WTC11 (cell line): ENCODE data around the gene PRR20A. TPM values are rescaled to one million over a fixed set of nuclear protein-coding genes. Genes with fewer than 3 reads are reported as not detected.

Experiments used
- ATAC-seq: fragments of 200-7000 bp; cut with Tn5 transposase; 2 replicates; pipeline ENCODE4 v1.10.0; 2021; ENCODE audit warnings: mild to moderate bottlenecking, moderate library complexity
- CTCF ChIA-PET: fragments of 300-600 bp; sonication (Branson Sonifier 250); formaldehyde crosslinking; loops from one replicate; lab custom pipeline; 2021; ENCODE audit warnings: antibody characterized with exemption; lab: Charles Lee
- POLR2A ChIA-PET: fragments of 350-600 bp; sonication (Branson Sonifier 250); formaldehyde crosslinking; loops from one replicate; lab custom pipeline; 2021; ENCODE audit warnings: antibody characterized with exemption; lab: Charles Lee
- DNase-seq: peaks from one replicate; pipeline ENCODE4 v3.0.0; 2021; ENCODE audit warnings: low spot score
- H3K27ac Mint-ChIP-seq: 2 replicates; pipeline ENCODE4 v1.8.0; 2021; ENCODE audit warnings: mixed read lengths
- H3K27me3 Mint-ChIP-seq: 2 replicates; pipeline ENCODE4 v1.8.0; 2021; ENCODE audit warnings: low read depth, mild to moderate bottlenecking, moderate library complexity, mixed read lengths
- H3K36me3 Mint-ChIP-seq: 2 replicates; pipeline ENCODE4 v1.8.0; 2021; ENCODE audit warnings: mixed read lengths
- H3K4me1 Mint-ChIP-seq: 2 replicates; pipeline ENCODE4 v1.8.0; 2022; ENCODE audit warnings: mixed read lengths
- H3K4me3 Mint-ChIP-seq: 2 replicates; pipeline ENCODE4 v1.8.0; 2021; ENCODE audit warnings: mild to moderate bottlenecking, moderate library complexity, mixed read lengths
- H3K9me3 Mint-ChIP-seq: 2 replicates; pipeline ENCODE4 v1.8.0; 2021; ENCODE audit warnings: mixed read lengths
- KAT7 ChIP-seq: sonication (generic); formaldehyde crosslinking; IDR thresholded peaks from 2 replicates; pipeline ENCODE4 v1.8.1; 2023; ENCODE audit warnings: missing genetic modification reagents, mild to moderate bottlenecking, borderline replicate concordance
- NFE2L1 ChIP-seq: sonication (generic); formaldehyde crosslinking; IDR thresholded peaks from 2 replicates; pipeline ENCODE4 v1.8.1; 2023; ENCODE audit warnings: missing genetic modification reagents
- NR3C1 ChIP-seq: sonication (generic); formaldehyde crosslinking; conservative IDR thresholded peaks from 2 replicates; pipeline ENCODE4 v1.8.1; 2023; ENCODE audit warnings: low read depth, mild to moderate bottlenecking, missing genetic modification reagents
- SMAD3 ChIP-seq: sonication (generic); formaldehyde crosslinking; IDR thresholded peaks from 2 replicates; pipeline ENCODE4 v1.8.0; 2022; ENCODE audit warnings: missing genetic modification reagents, mild to moderate bottlenecking, borderline replicate concordance
- SP1 ChIP-seq: sonication (generic); formaldehyde crosslinking; conservative IDR thresholded peaks from 2 replicates; pipeline ENCODE4 v1.8.1; 2022; ENCODE audit warnings: missing genetic modification reagents
- ZNF317 ChIP-seq: sonication (generic); formaldehyde crosslinking; IDR thresholded peaks from 2 replicates; pipeline ENCODE4 v1.8.1; 2023; ENCODE audit warnings: low read depth, mild to moderate bottlenecking, moderate library complexity, missing genetic modification reagents, borderline replicate concordance
- ZNF423 ChIP-seq: fragments of 250-450 bp; sonication (Bioruptor Pico); IDR thresholded peaks from 2 replicates; pipeline ENCODE4 v2.1.2; 2022; ENCODE audit warnings: mild to moderate bottlenecking, moderate library complexity
- ZNF671 ChIP-seq: fragments of 250-450 bp; sonication (Bioruptor Pico); IDR thresholded peaks from 2 replicates; pipeline ENCODE4 v1.8.0; 2021; ENCODE audit warnings: mild to moderate bottlenecking
- total RNA-seq: library from RNA; stranded (reverse); gene quantifications from 3 replicates; pipeline ENCODE4 v1.2.3, GENCODE V29; 2021
- TF ChIP-seq, protein P1 (sequence below): fragments of 250-450 bp; sonication (Bioruptor Pico); IDR thresholded peaks from 2 replicates; pipeline ENCODE4 v1.9.0; 2021; ENCODE audit warnings: mild to moderate bottlenecking
- TF ChIP-seq, protein P2 (sequence below): sonication (generic); formaldehyde crosslinking; IDR thresholded peaks from 2 replicates; pipeline ENCODE4 v1.8.0; 2022; ENCODE audit warnings: mild to moderate bottlenecking, missing genetic modification reagents
- TF ChIP-seq, protein P3 (sequence below): sonication (generic); formaldehyde crosslinking; IDR thresholded peaks from 2 replicates; pipeline ENCODE4 v1.8.1; 2023; ENCODE audit warnings: mild to moderate bottlenecking, missing genetic modification reagents, borderline replicate concordance
- TF ChIP-seq, protein P4 (sequence below): sonication (generic); formaldehyde crosslinking; IDR thresholded peaks from 2 replicates; pipeline ENCODE4 v1.8.0; 2022; ENCODE audit warnings: mild to moderate bottlenecking, missing genetic modification reagents
- TF ChIP-seq, protein P5 (sequence below): sonication (generic); formaldehyde crosslinking; IDR thresholded peaks from 2 replicates; pipeline ENCODE4 v1.8.1; 2022; ENCODE audit warnings: low read depth, mild to moderate bottlenecking, moderate library complexity, missing genetic modification reagents, borderline replicate concordance
- TF ChIP-seq, protein P6 (sequence below): sonication (generic); formaldehyde crosslinking; IDR thresholded peaks from 2 replicates; pipeline ENCODE4 v1.8.0; 2023; ENCODE audit warnings: mild to moderate bottlenecking, missing genetic modification reagents

The PRR20A gene
- total RNA-seq, 1 experiment from 2014 or later, result not detected

DNA sequence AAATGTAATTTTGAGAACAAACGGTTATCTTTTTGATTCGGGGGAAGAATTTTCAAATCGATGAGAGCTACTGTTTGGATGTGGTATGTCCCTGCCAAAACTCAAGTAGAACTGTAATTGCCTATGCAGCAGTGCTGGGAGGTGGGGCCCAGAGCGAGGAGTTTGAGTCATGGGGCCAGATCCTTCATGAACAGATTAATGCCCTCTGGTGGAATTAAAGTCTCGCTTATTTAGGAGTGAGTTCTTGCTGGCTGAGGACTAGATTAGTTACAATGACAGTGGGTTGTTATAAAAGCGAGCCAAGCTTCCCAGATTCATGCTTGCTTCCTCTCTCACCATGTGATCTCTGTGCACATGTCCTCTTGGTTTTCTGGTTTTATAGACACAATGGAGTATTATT, 11.8 kb upstream of the PRR20A start:
- H3K27ac Mint-ChIP-seq, result no peak overlapping the region
- ChIA-PET CTCF (no interaction called here), POLR2A (no interaction called here)
- no peak for TF ChIP-seq ZNF317 (CRISPR knock-in tag)
- no peak for TF ChIP-seq ZNF671 (CRISPR knock-in tag)
- no peak for TF ChIP-seq NFE2L1 (CRISPR knock-in tag)
- TF ChIP-seq, protein P1, sequence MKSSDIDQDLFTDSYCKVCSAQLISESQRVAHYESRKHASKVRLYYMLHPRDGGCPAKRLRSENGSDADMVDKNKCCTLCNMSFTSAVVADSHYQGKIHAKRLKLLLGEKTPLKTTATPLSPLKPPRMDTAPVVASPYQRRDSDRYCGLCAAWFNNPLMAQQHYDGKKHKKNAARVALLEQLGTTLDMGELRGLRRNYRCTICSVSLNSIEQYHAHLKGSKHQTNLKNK (CRISPR knock-in tag), result no peak
- TF ChIP-seq NR3C1 (CRISPR knock-in tag), result no peak
- TF ChIP-seq, protein P2, sequence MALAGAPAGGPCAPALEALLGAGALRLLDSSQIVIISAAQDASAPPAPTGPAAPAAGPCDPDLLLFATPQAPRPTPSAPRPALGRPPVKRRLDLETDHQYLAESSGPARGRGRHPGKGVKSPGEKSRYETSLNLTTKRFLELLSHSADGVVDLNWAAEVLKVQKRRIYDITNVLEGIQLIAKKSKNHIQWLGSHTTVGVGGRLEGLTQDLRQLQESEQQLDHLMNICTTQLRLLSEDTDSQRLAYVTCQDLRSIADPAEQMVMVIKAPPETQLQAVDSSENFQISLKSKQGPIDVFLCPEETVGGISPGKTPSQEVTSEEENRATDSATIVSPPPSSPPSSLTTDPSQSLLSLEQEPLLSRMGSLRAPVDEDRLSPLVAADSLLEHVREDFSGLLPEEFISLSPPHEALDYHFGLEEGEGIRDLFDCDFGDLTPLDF (CRISPR knock-in tag), result no peak
- TF ChIP-seq SP1 (CRISPR knock-in tag), result no peak
- TF ChIP-seq, protein P3, sequence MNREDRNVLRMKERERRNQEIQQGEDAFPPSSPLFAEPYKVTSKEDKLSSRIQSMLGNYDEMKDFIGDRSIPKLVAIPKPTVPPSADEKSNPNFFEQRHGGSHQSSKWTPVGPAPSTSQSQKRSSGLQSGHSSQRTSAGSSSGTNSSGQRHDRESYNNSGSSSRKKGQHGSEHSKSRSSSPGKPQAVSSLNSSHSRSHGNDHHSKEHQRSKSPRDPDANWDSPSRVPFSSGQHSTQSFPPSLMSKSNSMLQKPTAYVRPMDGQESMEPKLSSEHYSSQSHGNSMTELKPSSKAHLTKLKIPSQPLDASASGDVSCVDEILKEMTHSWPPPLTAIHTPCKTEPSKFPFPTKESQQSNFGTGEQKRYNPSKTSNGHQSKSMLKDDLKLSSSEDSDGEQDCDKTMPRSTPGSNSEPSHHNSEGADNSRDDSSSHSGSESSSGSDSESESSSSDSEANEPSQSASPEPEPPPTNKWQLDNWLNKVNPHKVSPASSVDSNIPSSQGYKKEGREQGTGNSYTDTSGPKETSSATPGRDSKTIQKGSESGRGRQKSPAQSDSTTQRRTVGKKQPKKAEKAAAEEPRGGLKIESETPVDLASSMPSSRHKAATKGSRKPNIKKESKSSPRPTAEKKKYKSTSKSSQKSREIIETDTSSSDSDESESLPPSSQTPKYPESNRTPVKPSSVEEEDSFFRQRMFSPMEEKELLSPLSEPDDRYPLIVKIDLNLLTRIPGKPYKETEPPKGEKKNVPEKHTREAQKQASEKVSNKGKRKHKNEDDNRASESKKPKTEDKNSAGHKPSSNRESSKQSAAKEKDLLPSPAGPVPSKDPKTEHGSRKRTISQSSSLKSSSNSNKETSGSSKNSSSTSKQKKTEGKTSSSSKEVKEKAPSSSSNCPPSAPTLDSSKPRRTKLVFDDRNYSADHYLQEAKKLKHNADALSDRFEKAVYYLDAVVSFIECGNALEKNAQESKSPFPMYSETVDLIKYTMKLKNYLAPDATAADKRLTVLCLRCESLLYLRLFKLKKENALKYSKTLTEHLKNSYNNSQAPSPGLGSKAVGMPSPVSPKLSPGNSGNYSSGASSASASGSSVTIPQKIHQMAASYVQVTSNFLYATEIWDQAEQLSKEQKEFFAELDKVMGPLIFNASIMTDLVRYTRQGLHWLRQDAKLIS (CRISPR knock-in tag), result no peak
- TF ChIP-seq, protein P4, sequence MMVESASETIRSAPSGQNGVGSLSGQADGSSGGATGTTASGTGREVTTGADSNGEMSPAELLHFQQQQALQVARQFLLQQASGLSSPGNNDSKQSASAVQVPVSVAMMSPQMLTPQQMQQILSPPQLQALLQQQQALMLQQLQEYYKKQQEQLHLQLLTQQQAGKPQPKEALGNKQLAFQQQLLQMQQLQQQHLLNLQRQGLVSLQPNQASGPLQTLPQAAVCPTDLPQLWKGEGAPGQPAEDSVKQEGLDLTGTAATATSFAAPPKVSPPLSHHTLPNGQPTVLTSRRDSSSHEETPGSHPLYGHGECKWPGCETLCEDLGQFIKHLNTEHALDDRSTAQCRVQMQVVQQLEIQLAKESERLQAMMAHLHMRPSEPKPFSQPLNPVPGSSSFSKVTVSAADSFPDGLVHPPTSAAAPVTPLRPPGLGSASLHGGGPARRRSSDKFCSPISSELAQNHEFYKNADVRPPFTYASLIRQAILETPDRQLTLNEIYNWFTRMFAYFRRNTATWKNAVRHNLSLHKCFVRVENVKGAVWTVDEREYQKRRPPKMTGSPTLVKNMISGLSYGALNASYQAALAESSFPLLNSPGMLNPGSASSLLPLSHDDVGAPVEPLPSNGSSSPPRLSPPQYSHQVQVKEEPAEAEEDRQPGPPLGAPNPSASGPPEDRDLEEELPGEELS (CRISPR knock-in tag), result no peak
- TF ChIP-seq, protein P5, sequence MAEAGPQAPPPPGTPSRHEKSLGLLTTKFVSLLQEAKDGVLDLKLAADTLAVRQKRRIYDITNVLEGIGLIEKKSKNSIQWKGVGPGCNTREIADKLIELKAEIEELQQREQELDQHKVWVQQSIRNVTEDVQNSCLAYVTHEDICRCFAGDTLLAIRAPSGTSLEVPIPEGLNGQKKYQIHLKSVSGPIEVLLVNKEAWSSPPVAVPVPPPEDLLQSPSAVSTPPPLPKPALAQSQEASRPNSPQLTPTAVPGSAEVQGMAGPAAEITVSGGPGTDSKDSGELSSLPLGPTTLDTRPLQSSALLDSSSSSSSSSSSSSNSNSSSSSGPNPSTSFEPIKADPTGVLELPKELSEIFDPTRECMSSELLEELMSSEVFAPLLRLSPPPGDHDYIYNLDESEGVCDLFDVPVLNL (CRISPR knock-in tag), result no peak
- TF ChIP-seq ZNF423 (CRISPR knock-in tag), result no peak
- no peak for TF ChIP-seq KAT7 (CRISPR knock-in tag)
- TF ChIP-seq, protein P6, sequence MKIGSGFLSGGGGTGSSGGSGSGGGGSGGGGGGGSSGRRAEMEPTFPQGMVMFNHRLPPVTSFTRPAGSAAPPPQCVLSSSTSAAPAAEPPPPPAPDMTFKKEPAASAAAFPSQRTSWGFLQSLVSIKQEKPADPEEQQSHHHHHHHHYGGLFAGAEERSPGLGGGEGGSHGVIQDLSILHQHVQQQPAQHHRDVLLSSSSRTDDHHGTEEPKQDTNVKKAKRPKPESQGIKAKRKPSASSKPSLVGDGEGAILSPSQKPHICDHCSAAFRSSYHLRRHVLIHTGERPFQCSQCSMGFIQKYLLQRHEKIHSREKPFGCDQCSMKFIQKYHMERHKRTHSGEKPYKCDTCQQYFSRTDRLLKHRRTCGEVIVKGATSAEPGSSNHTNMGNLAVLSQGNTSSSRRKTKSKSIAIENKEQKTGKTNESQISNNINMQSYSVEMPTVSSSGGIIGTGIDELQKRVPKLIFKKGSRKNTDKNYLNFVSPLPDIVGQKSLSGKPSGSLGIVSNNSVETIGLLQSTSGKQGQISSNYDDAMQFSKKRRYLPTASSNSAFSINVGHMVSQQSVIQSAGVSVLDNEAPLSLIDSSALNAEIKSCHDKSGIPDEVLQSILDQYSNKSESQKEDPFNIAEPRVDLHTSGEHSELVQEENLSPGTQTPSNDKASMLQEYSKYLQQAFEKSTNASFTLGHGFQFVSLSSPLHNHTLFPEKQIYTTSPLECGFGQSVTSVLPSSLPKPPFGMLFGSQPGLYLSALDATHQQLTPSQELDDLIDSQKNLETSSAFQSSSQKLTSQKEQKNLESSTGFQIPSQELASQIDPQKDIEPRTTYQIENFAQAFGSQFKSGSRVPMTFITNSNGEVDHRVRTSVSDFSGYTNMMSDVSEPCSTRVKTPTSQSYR (CRISPR knock-in tag), result no peak
- TF ChIP-seq SMAD3 (CRISPR knock-in tag), result no peak
- H3K27me3 Mint-ChIP-seq, result no peaks in the 10 kb centered on the region
- DNase-seq (peak; percentile 28), ATAC-seq (peak; percentile 77)
- no peaks in the 10 kb centered on the region for H3K9me3 Mint-ChIP-seq
- H3K4me3 Mint-ChIP-seq, result no peak overlapping the region
- no peaks in the 10 kb centered on the region for H3K36me3 Mint-ChIP-seq
- no peaks in the 10 kb centered on the region for H3K4me1 Mint-ChIP-seq
